ENCODE measurements around the gene INSIG2.

The INSIG2 gene

DNA sequence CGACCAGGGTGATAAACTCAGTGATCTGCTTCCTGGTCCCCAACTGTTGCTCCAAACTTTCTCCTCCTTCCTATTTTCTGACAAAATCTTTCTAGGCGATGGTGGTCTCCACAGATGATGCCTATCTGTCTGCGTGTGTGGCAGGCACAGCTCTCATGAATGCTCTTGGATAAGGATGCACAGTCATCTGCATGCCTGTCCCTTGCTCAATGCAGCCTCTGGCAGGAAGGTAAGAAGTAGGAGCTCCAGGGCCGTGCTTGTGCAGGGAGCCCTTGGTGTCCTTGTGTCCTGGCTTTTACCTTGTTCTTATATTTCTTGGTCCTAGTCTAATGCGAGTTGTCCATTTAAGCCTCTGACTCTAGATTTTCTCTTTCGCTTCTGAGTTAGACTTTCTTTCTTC lies 57.5 kb downstream of the INSIG2 start:
- TF ChIP-seq, protein P1, sequence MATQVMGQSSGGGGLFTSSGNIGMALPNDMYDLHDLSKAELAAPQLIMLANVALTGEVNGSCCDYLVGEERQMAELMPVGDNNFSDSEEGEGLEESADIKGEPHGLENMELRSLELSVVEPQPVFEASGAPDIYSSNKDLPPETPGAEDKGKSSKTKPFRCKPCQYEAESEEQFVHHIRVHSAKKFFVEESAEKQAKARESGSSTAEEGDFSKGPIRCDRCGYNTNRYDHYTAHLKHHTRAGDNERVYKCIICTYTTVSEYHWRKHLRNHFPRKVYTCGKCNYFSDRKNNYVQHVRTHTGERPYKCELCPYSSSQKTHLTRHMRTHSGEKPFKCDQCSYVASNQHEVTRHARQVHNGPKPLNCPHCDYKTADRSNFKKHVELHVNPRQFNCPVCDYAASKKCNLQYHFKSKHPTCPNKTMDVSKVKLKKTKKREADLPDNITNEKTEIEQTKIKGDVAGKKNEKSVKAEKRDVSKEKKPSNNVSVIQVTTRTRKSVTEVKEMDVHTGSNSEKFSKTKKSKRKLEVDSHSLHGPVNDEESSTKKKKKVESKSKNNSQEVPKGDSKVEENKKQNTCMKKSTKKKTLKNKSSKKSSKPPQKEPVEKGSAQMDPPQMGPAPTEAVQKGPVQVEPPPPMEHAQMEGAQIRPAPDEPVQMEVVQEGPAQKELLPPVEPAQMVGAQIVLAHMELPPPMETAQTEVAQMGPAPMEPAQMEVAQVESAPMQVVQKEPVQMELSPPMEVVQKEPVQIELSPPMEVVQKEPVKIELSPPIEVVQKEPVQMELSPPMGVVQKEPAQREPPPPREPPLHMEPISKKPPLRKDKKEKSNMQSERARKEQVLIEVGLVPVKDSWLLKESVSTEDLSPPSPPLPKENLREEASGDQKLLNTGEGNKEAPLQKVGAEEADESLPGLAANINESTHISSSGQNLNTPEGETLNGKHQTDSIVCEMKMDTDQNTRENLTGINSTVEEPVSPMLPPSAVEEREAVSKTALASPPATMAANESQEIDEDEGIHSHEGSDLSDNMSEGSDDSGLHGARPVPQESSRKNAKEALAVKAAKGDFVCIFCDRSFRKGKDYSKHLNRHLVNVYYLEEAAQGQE (IDR thresholded peaks at IDR 0.05; ENCODE audit: insufficient read depth in 1 of 2, low read depth in 2 of 2, low read length in 2 of 2) = no peak
- no peak for TF ChIP-seq SIN3A (IDR thresholded peaks at IDR 0.05; ENCODE audit: borderline replicate concordance, insufficient read depth, low read length)
- TF ChIP-seq TAF1 (IDR thresholded peaks at IDR 0.05; ENCODE audit: borderline replicate concordance, insufficient read depth, low read length) = no peak
- no peak for TF ChIP-seq POLR2AphosphoS5 (IDR thresholded peaks at IDR 0.05; ENCODE audit: low read depth, low read length)
- no peak for TF ChIP-seq FOXP2 (optimal IDR thresholded peaks at IDR 0.05; ENCODE audit: borderline replicate concordance, extremely low read depth, extremely low read length, insufficient read depth)

DNA sequence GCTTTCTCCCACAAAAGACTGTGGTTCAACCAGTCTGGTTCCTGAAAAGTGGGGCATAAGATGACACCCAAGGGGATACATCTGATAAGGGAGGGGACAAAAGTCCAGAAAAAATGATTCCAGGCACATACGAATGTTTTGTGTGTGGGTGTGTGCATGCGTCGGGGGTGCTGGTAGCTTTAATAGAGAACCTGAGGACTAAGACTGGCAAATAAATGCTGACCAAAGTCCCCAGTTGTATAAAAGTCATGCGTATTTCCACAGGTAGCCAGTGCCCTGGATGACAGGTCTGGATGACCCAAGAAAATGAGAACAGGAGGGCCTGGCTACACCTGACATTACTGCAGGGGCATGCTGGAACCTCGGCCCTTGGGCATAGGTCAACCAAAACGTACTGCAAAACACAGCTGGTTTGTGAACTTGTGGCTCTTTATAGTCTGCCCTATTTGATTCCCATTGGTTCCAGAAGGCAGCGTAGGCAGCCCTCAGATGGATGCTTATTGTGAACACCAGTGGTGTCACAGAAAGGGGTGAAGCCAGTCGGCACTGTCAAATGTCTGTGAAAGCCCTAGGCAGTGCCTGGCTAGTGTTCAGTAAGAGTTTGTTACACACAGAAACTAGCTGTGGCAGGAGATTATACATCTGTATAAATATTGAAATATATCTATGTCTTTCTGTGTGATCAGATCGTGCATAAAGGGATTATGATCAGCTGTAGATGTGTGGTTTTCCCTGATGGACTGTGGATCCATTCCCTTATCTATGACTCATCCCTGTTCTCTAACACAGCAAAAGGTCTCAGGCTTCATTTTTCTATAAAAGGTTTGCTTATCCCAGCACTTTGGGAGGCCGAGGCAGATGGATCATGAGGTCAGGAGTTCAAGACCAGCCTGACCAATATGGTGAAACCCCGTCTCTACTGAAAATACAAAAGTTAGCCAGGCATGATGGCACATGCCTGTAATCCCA lies 58.3 kb downstream of the INSIG2 start:
- no peak for TF ChIP-seq TAF1 (IDR thresholded peaks at IDR 0.05; ENCODE audit: borderline replicate concordance, insufficient read depth, low read length)
- TF ChIP-seq SIN3A (IDR thresholded peaks at IDR 0.05; ENCODE audit: borderline replicate concordance, insufficient read depth, low read length) = no peak
- TF ChIP-seq FOXP2 (optimal IDR thresholded peaks at IDR 0.05; ENCODE audit: borderline replicate concordance, extremely low read depth, extremely low read length, insufficient read depth) = no peak
- TF ChIP-seq POLR2AphosphoS5 (IDR thresholded peaks at IDR 0.05; ENCODE audit: low read depth, low read length) = no peak
- TF ChIP-seq, protein P1 (IDR thresholded peaks at IDR 0.05; ENCODE audit: insufficient read depth in 1 of 2, low read depth in 2 of 2, low read length in 2 of 2) = no peak

DNA sequence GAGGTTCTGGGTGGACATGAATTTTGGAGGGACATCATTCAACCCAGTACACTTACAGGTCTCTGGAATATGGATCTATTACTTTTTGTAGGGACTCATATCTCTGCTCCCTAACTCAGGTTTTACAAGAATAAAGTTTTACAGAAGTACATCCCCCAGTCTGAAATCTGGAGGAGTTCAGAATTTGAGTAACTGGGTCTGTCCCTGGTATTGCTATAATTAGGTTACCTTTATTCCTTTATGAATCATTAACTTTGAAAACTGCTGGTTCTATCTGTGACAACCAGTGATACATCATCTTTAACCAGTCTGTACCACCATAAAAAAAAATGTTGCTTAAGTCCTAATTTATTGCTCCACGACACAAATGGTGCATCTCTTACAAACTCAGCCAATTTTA lies 59.9 kb downstream of the INSIG2 start:
- TF ChIP-seq SIN3A (IDR thresholded peaks at IDR 0.05; ENCODE audit: borderline replicate concordance, insufficient read depth, low read length) (no peak), TAF1 (IDR thresholded peaks at IDR 0.05; ENCODE audit: borderline replicate concordance, insufficient read depth, low read length) (no peak), POLR2AphosphoS5 (IDR thresholded peaks at IDR 0.05; ENCODE audit: low read depth, low read length) (no peak), FOXP2 (optimal IDR thresholded peaks at IDR 0.05; ENCODE audit: borderline replicate concordance, extremely low read depth, extremely low read length, insufficient read depth) (no peak)
- TF ChIP-seq, protein P1 (IDR thresholded peaks at IDR 0.05; ENCODE audit: insufficient read depth in 1 of 2, low read depth in 2 of 2, low read length in 2 of 2) = no peak

DNA sequence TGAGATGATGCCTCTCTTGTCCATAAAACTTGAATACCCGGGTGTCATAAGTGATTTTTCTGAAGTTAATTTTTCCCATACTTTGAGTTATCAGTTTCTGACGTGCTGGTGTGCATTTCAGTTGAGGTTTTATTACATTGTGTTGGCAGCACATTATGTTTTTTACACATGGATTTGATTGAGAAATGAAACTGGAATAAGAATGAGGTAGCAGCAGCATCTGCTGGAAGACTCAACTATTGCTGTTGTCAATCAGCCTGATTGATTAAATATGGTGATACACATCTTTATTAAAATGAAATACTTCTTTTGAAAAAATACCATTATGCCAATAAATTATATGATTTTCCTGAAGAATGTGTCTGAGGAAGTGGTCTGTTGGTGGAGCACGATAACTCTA lies 60.5 kb downstream of the INSIG2 start:
- TF ChIP-seq POLR2AphosphoS5 (IDR thresholded peaks at IDR 0.05; ENCODE audit: low read depth, low read length) = no peak
- TF ChIP-seq FOXP2 (optimal IDR thresholded peaks at IDR 0.05; ENCODE audit: borderline replicate concordance, extremely low read depth, extremely low read length, insufficient read depth) = no peak
- TF ChIP-seq, protein P1 (IDR thresholded peaks at IDR 0.05; ENCODE audit: insufficient read depth in 1 of 2, low read depth in 2 of 2, low read length in 2 of 2) = no peak
- no peak for TF ChIP-seq TAF1 (IDR thresholded peaks at IDR 0.05; ENCODE audit: borderline replicate concordance, insufficient read depth, low read length)
- TF ChIP-seq SIN3A (IDR thresholded peaks at IDR 0.05; ENCODE audit: borderline replicate concordance, insufficient read depth, low read length) = no peak

All from PFSK-1 (cell line).